ENCODE data around the gene MRPS6. TPM values are rescaled to one million over a fixed set of nuclear protein-coding genes. Genes with fewer than 3 reads are reported as not detected.

The MRPS6 gene
- total RNA-seq (100 to 1,000 TPM; 134 to 136 TPM), polyA plus RNA-seq (163 TPM)

DNA sequence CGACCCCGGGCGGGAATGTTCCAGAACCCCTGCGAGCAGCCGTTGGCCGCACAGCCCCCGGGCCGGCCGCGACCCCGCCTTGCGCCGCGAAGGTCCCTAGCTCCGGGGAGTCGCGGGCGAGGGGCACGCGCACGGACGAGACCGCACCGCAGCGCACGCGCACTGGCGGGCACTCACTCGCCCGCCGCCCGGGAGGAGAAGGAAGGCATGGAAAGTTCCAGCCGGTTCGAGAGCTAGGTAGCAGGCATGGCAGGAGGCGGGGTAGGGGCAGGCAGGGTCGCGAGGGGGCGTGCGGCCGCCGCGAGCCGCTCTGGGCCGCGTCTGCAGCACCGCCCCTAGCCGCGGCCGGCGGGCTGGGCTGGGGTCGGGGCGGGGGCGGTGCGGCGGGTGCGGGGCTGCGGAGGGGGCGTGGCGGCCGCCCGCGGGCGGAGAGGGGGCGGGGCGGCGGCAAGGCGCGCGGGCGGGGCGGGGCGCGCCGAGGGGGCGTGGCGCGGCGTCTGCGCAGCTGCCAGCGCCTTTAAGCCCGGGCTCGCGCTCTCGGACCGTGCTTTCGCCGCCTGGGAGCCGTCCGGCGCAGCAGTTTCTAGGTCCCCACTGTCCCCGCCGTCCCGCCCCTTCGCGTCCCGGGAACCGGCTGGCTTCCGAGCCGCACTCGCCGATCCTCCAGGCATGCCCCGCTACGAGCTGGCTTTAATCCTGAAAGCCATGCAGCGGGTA is at the start of gene MRPS6, which contains the start of gene SLC5A3:
Gene MRPS6 (plus strand): TSS at position 547 of the 717 bp plus-strand sequence. CDS start 123 bp downstream, at position 670.
Gene SLC5A3 (plus strand): TSS at position 547 of the 717 bp plus-strand sequence. CDS start 21,621 bp downstream, outside the sequence.
- Histone ChIP-seq H3K4me3 (ENCODE audit: low read length) (peak within 1 kb of the TSS; percentile 61), H3K9me3 (ENCODE audit: low read length) (no peaks in the 10 kb centered on the region), H3K4me1 (ENCODE audit: insufficient read depth, low read length) (peaks cover 37% of the 10 kb centered on the region), H3K27ac (ENCODE audit: low read depth, low read length) (peak within 1 kb of the TSS; percentile 63), H3K27me3 (ENCODE audit: insufficient read depth, low read length, poor library complexity, severe bottlenecking) (no peaks in the 10 kb centered on the region), H3K36me3 (ENCODE audit: insufficient read depth, low read length) (no peaks in the 10 kb centered on the region)
- DNase-seq, result peak; percentile 63 to 76 (median 71)
- H3K4me3 Mint-ChIP-seq, result peak within 1 kb of the TSS; percentile 91 to 97 (median 95)
- H3K27me3 Mint-ChIP-seq, result peaks cover 0 to 5% of the 10 kb centered on the region in 2 donors
- peaks cover 0 to 1% (median 0%) of the 10 kb centered on the region in 5 donors for H3K9me3 Mint-ChIP-seq
- ChIA-PET POLR2A (interaction anchor here (0.6 to 4.1 kb wide), 9 partner anchors 8 to 150 kb away, joined by 3 to 30 read pairs (median 5); no protein-coding TSS in a partner anchor), CTCF (interaction anchor here (0.7 to 6.5 kb wide), 5 partner anchors 38 to 275 kb away, joined by 3 to 43 read pairs (median 3); no protein-coding TSS in a partner anchor)
- peaks cover 0 to 25% (median 0%) of the 10 kb centered on the region in 3 donors for H3K36me3 Mint-ChIP-seq
- peak within 1 kb of the TSS; percentile 64 to 97 (median 92) for H3K27ac Mint-ChIP-seq
- peaks cover 6 to 47% (median 43%) of the 10 kb centered on the region in 3 donors for H3K4me1 Mint-ChIP-seq

DNA sequence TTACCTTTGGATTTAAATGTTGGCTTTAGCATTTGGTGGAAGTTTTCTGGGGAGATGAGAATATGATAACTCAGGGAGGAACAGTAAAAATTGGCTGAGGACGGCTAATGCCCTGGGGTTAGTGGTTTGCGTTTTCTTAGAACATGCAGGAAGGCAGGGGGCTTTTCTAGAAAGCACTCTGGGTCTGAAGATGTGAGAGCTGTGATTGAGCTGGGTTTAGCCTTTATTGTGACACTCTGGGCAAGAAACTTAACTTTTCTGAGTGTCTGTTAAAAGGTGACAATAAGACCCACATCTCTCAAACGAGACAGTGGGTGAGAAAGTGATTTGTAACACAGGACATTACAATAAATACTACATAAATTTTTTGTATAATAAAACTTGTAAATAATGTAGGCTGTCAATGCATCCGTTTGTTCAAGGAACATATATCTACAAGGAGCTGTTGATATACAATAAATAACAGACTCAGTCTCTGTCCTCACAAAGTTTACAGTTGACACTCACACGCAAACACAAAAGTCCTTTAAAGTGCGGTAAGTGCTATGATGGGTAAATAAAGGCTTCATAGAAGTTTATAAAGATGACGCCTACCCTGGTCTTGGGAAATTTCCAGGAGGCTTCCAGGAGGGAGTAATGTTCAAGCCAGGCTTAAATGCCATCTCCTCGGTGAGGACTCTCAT is 49.5 kb upstream of the MRPS6 start:
- Histone ChIP-seq H3K4me1 (ENCODE audit: insufficient read depth, low read length) (peaks cover 32% of the 10 kb centered on the region), H3K36me3 (ENCODE audit: insufficient read depth, low read length) (no peaks in the 10 kb centered on the region), H3K9me3 (ENCODE audit: low read length) (no peaks in the 10 kb centered on the region), H3K4me3 (ENCODE audit: low read length) (no peak overlapping the region), H3K27me3 (ENCODE audit: insufficient read depth, low read length, poor library complexity, severe bottlenecking) (no peaks in the 10 kb centered on the region), H3K27ac (ENCODE audit: low read depth, low read length) (no peak overlapping the region)
- Mint-ChIP-seq H3K9me3 (no peaks in the 10 kb centered on the region), H3K4me1 (peaks cover 14 to 26% (median 19%) of the 10 kb centered on the region in 3 donors), H3K4me3 (no peak overlapping the region), H3K27me3 (no peaks in the 10 kb centered on the region), H3K36me3 (peaks cover 0 to 3% (median 0%) of the 10 kb centered on the region in 3 donors), H3K27ac (no peak overlapping the region)
- POLR2A ChIA-PET, result no interaction called here
- no peak for DNase-seq
- CTCF ChIA-PET, result interaction anchor here (0.8 to 1.5 kb wide), 2 partner anchors 75 to 105 kb away, joined by 3 read pairs; no protein-coding TSS in a partner anchor

DNA sequence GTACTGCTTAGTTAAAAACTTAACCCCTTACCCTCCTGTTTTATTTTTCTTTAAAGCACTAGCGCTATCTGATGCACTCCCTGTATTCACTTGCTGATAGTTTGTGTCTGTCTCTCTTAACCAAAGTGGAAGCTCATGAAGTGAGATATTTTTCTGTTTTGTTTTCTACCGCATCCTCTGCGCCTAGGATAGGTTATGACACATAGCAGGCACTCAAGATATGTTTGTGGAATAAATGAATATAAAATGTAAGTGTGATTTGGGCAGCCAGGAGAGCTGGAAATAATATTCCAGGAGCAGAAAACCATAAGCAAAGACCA is 49.0 kb upstream of the MRPS6 start:
- Mint-ChIP-seq H3K4me1 (peaks cover 12 to 26% (median 19%) of the 10 kb centered on the region in 3 donors), H3K36me3 (peaks cover 0 to 3% (median 0%) of the 10 kb centered on the region in 3 donors), H3K9me3 (no peaks in the 10 kb centered on the region), H3K4me3 (no peak overlapping the region), H3K27ac (no peak overlapping the region), H3K27me3 (no peaks in the 10 kb centered on the region)
- ChIA-PET POLR2A (no interaction called here), CTCF (interaction anchor here (0.8 to 1.5 kb wide), 2 partner anchors 75 to 105 kb away, joined by 3 read pairs; no protein-coding TSS in a partner anchor)
- Histone ChIP-seq H3K36me3 (ENCODE audit: insufficient read depth, low read length) (no peaks in the 10 kb centered on the region), H3K27ac (ENCODE audit: low read depth, low read length) (no peak overlapping the region), H3K27me3 (ENCODE audit: insufficient read depth, low read length, poor library complexity, severe bottlenecking) (no peaks in the 10 kb centered on the region), H3K4me1 (ENCODE audit: insufficient read depth, low read length) (peaks cover 32% of the 10 kb centered on the region), H3K4me3 (ENCODE audit: low read length) (no peak overlapping the region), H3K9me3 (ENCODE audit: low read length) (no peaks in the 10 kb centered on the region)
- no peak for DNase-seq

DNA sequence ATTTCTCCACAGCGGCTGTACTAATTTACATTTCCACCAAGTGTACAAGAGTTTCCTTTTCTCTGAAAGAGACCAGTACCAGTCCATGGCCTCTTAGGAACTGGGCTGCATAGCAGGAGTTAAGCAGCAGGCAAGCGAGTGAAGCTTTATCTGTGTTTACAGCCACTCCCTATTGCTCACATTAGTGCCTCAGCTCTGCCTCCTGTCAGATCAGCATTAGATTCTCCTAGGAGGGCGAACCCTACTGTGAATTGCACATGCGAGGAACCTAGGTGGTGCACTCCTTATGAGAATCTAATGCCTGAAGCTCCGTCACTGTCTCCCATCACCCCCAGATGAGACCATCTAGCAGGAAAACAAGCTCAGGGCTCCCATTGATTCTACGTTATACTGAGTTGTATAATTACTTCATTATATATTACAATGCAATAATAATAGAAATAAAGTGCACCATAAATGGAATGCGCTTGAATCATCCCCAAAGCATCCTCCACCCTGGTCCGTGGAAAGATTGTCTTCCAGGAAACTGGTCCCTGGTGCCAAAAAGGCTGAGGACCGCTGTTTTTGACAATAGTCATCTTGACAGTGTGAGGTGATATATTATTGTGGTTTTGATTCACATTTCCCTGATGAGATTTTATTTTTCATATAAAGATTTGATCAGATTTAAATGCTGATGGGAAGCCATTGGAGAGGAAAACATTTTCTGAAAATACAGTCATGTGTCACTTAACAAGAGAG is 45.5 kb upstream of the MRPS6 start:
- Mint-ChIP-seq H3K27ac (no peak overlapping the region), H3K27me3 (no peaks in the 10 kb centered on the region), H3K4me3 (no peak overlapping the region), H3K36me3 (no peaks in the 10 kb centered on the region), H3K9me3 (no peaks in the 10 kb centered on the region), H3K4me1 (peaks cover 6 to 33% (median 20%) of the 10 kb centered on the region in 3 donors)
- H3K36me3 ChIP-seq (ENCODE audit: insufficient read depth, low read length), result no peaks in the 10 kb centered on the region
- H3K27me3 ChIP-seq (ENCODE audit: insufficient read depth, low read length, poor library complexity, severe bottlenecking), result no peaks in the 10 kb centered on the region
- H3K27ac ChIP-seq (ENCODE audit: low read depth, low read length), result no peak overlapping the region
- H3K4me1 ChIP-seq (ENCODE audit: insufficient read depth, low read length), result peaks cover 10% of the 10 kb centered on the region
- DNase-seq, result no peak
- ChIA-PET POLR2A (no interaction called here), CTCF (no interaction called here)
- H3K9me3 ChIP-seq (ENCODE audit: low read length), result no peaks in the 10 kb centered on the region
- H3K4me3 ChIP-seq (ENCODE audit: low read length), result no peak overlapping the region

DNA sequence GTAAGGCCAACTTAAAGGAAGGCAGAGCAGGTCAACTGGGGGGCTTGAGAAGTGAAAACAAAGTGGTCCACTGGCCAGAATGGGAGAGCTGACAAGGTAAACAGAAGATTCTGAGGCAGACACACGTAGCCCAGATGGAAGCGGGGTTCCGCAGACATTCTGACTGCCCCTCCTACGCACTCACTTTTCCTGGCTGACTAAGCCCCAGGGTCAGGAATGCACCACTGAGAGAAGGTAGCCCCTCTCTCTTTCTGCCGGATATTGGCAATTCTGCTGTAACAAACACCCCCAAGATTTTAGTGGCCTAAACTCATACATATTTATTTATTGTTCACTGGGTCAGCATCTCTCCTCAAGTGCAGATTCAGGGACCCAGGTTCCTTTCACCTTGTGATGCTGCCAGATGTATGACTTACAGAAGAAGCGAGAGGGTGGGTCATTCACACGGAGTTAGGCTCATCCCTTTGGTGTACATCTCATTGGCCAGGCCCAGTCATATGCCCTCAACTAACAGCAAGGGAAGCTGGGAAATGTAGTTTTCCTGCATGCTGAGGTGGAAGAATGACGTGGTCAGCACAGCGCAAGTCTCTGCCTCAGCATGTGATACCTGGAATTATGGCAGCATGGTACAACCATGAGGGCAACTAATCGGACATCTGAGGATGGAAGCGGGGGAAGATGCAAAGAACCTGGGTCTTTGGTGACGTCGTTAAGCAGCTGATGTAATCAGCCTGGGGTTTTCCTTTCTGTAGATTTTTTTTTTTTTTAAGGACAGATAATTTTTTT is 43.4 kb upstream of the MRPS6 start:
- Histone ChIP-seq H3K36me3 (ENCODE audit: insufficient read depth, low read length) (no peaks in the 10 kb centered on the region), H3K4me1 (ENCODE audit: insufficient read depth, low read length) (no peaks in the 10 kb centered on the region), H3K4me3 (ENCODE audit: low read length) (no peak overlapping the region), H3K9me3 (ENCODE audit: low read length) (no peaks in the 10 kb centered on the region), H3K27me3 (ENCODE audit: insufficient read depth, low read length, poor library complexity, severe bottlenecking) (no peaks in the 10 kb centered on the region), H3K27ac (ENCODE audit: low read depth, low read length) (no peak overlapping the region)
- H3K4me3 Mint-ChIP-seq, result peak overlapping the region; percentile 32 to 76 (median 66)
- ChIA-PET POLR2A (no interaction called here), CTCF (no interaction called here)
- no peaks in the 10 kb centered on the region for H3K9me3 Mint-ChIP-seq
- peak overlapping the region in 6 of 8 donors; percentile 32 to 94 (median 88) for H3K27ac Mint-ChIP-seq
- no peaks in the 10 kb centered on the region for H3K36me3 Mint-ChIP-seq
- DNase-seq, result peak; percentile 2 to 53 (median 24)
- no peaks in the 10 kb centered on the region for H3K27me3 Mint-ChIP-seq
- H3K4me1 Mint-ChIP-seq, result peaks cover 6 to 36% (median 20%) of the 10 kb centered on the region in 3 donors

DNA sequence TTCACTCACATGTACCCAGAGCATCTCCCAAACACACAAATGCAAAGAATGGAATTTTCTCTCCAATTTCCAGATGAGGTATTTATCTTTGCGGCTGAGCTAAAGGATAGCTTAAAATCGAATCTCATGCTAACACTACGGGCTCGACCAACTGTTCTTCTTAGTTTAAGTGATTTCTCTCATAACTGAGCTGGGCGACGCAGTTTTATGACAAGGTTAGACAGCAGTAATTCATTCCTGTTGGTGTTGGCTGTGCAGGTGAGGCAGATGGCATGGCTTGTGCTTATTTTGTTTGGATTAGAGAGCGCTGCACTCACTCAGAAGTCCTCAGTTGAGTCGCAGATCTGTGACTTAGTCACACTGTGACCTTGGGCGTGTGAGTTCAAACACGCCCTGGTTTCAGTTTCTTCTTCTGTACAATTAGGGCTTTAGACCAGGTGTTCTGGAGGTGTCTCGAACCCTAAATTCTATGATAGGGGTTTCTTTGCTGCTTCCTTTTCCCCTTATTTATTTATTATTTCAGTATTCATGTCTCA is 41.5 kb upstream of the MRPS6 start:
- Histone ChIP-seq H3K4me1 (ENCODE audit: insufficient read depth, low read length) (no peaks in the 10 kb centered on the region), H3K36me3 (ENCODE audit: insufficient read depth, low read length) (no peaks in the 10 kb centered on the region), H3K4me3 (ENCODE audit: low read length) (no peak overlapping the region), H3K27ac (ENCODE audit: low read depth, low read length) (no peak overlapping the region), H3K27me3 (ENCODE audit: insufficient read depth, low read length, poor library complexity, severe bottlenecking) (no peaks in the 10 kb centered on the region), H3K9me3 (ENCODE audit: low read length) (no peaks in the 10 kb centered on the region)
- peaks cover 6 to 36% (median 20%) of the 10 kb centered on the region in 3 donors for H3K4me1 Mint-ChIP-seq
- POLR2A ChIA-PET, result no interaction called here
- peaks cover 0 to 8% (median 6%) of the 10 kb centered on the region in 3 donors for H3K36me3 Mint-ChIP-seq
- CTCF ChIA-PET, result interaction anchor here (1.8 kb wide), 1 partner anchor 107 kb away, joined by 6 read pairs; no protein-coding TSS in a partner anchor
- no peak overlapping the region for H3K4me3 Mint-ChIP-seq
- H3K27me3 Mint-ChIP-seq, result no peaks in the 10 kb centered on the region
- no peak for DNase-seq
- no peaks in the 10 kb centered on the region for H3K9me3 Mint-ChIP-seq
- H3K27ac Mint-ChIP-seq, result no peak overlapping the region

DNA sequence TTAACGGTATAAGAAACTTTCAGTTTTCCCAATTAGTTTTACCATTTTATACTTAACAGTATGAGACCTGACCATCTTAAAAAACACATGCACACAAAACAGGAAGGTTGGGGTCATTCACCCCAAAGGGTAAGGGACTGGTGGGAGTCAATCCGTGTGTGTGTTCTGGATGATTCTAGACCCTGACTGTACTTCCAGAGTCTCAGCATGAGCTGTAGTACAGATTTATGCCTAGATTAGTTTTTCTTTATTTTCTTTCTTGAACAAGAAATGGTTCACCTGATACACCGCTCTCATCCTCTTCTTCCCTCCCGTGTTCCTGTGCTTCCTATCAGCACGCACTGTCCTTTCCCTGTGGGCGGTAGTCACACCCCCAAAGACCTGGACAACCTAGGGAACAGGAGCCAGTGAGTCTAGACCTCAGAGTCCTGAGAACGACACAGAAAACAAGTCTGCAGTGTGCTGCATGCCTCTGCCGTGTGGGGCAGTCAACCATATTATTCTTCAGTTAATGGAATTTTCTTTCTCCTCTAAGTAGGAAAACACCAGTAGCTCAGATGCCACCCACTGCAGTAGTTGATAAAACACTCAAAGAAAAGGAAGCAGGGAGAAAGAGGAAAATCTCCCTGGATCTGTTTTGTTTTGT is 38.9 kb upstream of the MRPS6 start:
- peaks cover 6 to 32% (median 17%) of the 10 kb centered on the region in 3 donors for H3K4me1 Mint-ChIP-seq
- ChIA-PET POLR2A (no interaction called here), CTCF (interaction anchor here (1.3 kb wide), 1 partner anchor 39 kb away, joined by 3 read pairs; the partner anchor contains the start of genes MRPS6 and SLC5A3)
- DNase-seq, result no peak
- H3K9me3 Mint-ChIP-seq, result no peaks in the 10 kb centered on the region
- Histone ChIP-seq H3K27me3 (ENCODE audit: insufficient read depth, low read length, poor library complexity, severe bottlenecking) (no peaks in the 10 kb centered on the region), H3K4me3 (ENCODE audit: low read length) (no peak overlapping the region), H3K36me3 (ENCODE audit: insufficient read depth, low read length) (no peaks in the 10 kb centered on the region), H3K4me1 (ENCODE audit: insufficient read depth, low read length) (no peaks in the 10 kb centered on the region), H3K27ac (ENCODE audit: low read depth, low read length) (no peak overlapping the region), H3K9me3 (ENCODE audit: low read length) (no peaks in the 10 kb centered on the region)
- no peaks in the 10 kb centered on the region for H3K27me3 Mint-ChIP-seq
- no peak overlapping the region for H3K27ac Mint-ChIP-seq
- H3K4me3 Mint-ChIP-seq, result no peak overlapping the region
- H3K36me3 Mint-ChIP-seq, result peaks cover 0 to 20% (median 10%) of the 10 kb centered on the region in 3 donors

Measured in CD8-positive, alpha-beta memory T cell (primary cell).